GM20000 (cell line): ENCODE measurements around the gene FAM53B.

Experiments used
- DNase-seq: peaks from one replicate; pipeline ENCODE4 v3.0.0; 2012; ENCODE audit warnings: low spot score
- CTCF ChIP-seq: IDR thresholded peaks from 2 replicates; pipeline ENCODE4 v1.5.1; 2012; ENCODE audit warnings: mild to moderate bottlenecking, control low read depth; ENCODE audit errors: extremely low read depth, missing control alignments

The FAM53B gene

GRCh38 chr10:124640538-124641231 is 103.5 kb downstream of the FAM53B start:
- peak; percentile 71 for DNase-seq
- no peak for TF ChIP-seq CTCF

- no peak for DNase-seq
- TF ChIP-seq CTCF = no peak
Measured at GRCh38 chr10:124640056-124640455, 104.1 kb downstream of the FAM53B start.

- no peak for DNase-seq
- no peak for TF ChIP-seq CTCF
Measured at GRCh38 chr10:124639646-124640045, 104.5 kb downstream of the FAM53B start.

DNA sequence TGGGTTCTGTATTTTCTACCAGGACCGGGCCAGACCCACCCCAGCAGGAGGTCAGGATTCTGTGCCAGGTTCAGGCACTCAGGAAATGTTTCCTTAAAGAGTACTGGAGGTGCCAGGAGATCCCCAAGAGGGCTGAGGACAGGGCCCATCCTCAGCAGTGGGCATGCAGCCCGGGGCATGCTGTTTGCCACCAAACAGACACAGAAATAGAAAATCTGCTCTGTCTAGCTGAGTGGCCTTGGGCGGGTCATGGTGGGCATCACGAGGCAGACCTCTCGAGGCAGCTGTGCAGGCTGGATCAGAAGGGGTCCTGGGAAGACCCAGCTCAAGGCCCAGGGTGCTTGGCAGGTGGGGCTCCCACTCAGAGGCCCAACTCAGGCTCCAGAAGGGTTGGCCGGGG is 105.0 kb downstream of the FAM53B start:
- no peak for DNase-seq
- no peak for TF ChIP-seq CTCF

- DNase-seq = no peak
- TF ChIP-seq CTCF = no peak
Measured at GRCh38 chr10:124637746-124638145, 106.4 kb downstream of the FAM53B start.

DNA sequence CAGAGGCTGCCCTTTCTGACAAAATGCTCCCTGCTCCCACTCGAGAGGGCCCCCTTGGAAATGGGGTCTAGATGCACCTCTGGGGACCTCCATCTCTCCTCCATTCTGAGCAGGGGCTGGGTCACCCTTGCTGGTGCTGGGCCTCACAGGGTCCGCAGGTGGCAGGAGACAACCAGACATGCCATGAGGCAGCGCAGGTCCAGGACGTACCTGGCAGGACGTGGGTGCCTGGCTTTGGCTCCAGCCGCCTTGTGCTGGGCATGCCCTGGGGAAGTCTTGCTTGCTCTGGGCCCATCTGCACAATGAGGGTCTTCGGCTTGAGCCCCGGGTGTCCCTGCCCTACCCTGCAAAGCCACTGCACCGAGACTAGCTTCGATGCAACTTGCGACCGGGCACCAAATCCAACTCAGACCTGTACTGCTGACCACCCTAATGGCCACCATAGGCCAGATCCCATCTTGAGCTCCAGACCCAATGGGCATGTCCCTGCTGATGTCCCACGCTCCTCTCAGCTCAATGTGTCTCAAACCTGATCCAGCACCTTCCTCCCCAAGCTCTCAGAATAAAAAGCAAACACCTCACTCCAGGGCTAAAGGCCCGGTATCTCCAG is 107.0 kb downstream of the FAM53B start:
- DNase-seq = no peak

More for the DNA sequence above, 107.0 kb downstream of the FAM53B start:
- TF ChIP-seq CTCF = no peak
